NCI-H345 treated with DMSO at 0.1 percent for 48 hours (cell line): Measurements from ENCODE around the gene RNLS.

ENCODE experiments used
- DNase-seq: peaks from one replicate; lab custom pipeline; 2025; ENCODE audit not compliant: unreplicated experiment; lab: John Stamatoyannopoulos, UW

The RNLS gene

GRCh38 chr10:88437411-88437810 lies 145.7 kb downstream of the RNLS start:
- no peak for DNase-seq

- DNase-seq = no peak
Measured at GRCh38 chr10:88433565-88434186, 149.4 kb downstream of the RNLS start.

- DNase-seq = no peak
Measured at GRCh38 chr10:88431103-88431502, 152.0 kb downstream of the RNLS start.

- no peak for DNase-seq
Measured at GRCh38 chr10:88428976-88429375, 154.1 kb downstream of the RNLS start.

- no peak for DNase-seq
Measured at GRCh38 chr10:88428442-88428841, 154.7 kb downstream of the RNLS start.

- no peak for DNase-seq
Measured at GRCh38 chr10:88427024-88427423, 156.1 kb downstream of the RNLS start.

GRCh38 chr10:88424881-88425280 lies 158.2 kb downstream of the RNLS start:
- DNase-seq = no peak

GRCh38 chr10:88423732-88424131 lies 159.4 kb downstream of the RNLS start:
- DNase-seq = no peak

GRCh38 chr10:88421590-88421989 lies 161.5 kb downstream of the RNLS start:
- DNase-seq = no peak

- DNase-seq = no peak
Measured at GRCh38 chr10:88418871-88419270, 164.2 kb downstream of the RNLS start.

GRCh38 chr10:88417387-88418030 lies 165.6 kb downstream of the RNLS start:
- no peak for DNase-seq

- no peak for DNase-seq
Measured at GRCh38 chr10:88416801-88417200, 166.3 kb downstream of the RNLS start.

- DNase-seq = no peak
Measured at GRCh38 chr10:88415533-88416130, 167.5 kb downstream of the RNLS start.

- no peak for DNase-seq
Measured at GRCh38 chr10:88413412-88413811, 169.7 kb downstream of the RNLS start.

GRCh38 chr10:88411772-88412349 lies 171.3 kb downstream of the RNLS start:
- no peak for DNase-seq

- DNase-seq = no peak
Measured at GRCh38 chr10:88409824-88410223, 173.3 kb downstream of the RNLS start.

GRCh38 chr10:88409236-88409635 lies 173.9 kb downstream of the RNLS start:
- DNase-seq = no peak

GRCh38 chr10:88408096-88408495 lies 175.0 kb downstream of the RNLS start:
- no peak for DNase-seq

GRCh38 chr10:88404133-88404532 lies 179.0 kb downstream of the RNLS start:
- no peak for DNase-seq

- DNase-seq = no peak
Measured at GRCh38 chr10:88401671-88402347, 181.3 kb downstream of the RNLS start.

- DNase-seq = no peak
Measured at GRCh38 chr10:88399240-88399639, 183.9 kb downstream of the RNLS start.

- DNase-seq = no peak
Measured at GRCh38 chr10:88395677-88396076, 187.4 kb downstream of the RNLS start.
